ENCODE data around the gene ZGRF1. TPM values are rescaled to one million over a fixed set of nuclear protein-coding genes. Genes with fewer than 3 reads are reported as not detected.
"Not testable (repeated sequence)": the region's sequence is repeated elsewhere in the genome, so short reads cannot be mapped to it uniquely, and the experiment has no call there.

ZGRF1 gene
- total RNA-seq, 1 donor from 2014 or later: 7.1 TPM

DNA sequence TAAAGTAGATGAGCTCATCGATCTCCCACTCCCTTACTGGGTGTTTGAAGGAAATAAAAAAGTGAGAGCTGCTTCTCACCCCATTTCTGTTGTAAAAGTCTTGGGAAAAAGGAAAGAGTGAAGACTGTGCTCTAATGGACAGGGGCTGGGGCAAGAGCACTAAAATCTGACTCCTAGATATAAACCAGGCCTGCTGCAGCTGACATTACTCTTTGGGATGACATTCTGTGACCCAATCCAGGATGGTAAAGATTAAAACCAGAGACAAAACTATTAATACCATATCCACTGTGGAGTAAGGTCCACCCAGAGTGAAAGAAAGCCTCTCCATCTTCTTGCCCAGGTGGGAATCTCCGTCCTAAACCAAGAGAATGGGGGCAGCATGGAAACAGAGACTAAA is 100.6 kb downstream of the ZGRF1 start:
- no peak for DNase-seq (ENCODE audit: low read depth)
- TF ChIP-seq, protein P1, sequence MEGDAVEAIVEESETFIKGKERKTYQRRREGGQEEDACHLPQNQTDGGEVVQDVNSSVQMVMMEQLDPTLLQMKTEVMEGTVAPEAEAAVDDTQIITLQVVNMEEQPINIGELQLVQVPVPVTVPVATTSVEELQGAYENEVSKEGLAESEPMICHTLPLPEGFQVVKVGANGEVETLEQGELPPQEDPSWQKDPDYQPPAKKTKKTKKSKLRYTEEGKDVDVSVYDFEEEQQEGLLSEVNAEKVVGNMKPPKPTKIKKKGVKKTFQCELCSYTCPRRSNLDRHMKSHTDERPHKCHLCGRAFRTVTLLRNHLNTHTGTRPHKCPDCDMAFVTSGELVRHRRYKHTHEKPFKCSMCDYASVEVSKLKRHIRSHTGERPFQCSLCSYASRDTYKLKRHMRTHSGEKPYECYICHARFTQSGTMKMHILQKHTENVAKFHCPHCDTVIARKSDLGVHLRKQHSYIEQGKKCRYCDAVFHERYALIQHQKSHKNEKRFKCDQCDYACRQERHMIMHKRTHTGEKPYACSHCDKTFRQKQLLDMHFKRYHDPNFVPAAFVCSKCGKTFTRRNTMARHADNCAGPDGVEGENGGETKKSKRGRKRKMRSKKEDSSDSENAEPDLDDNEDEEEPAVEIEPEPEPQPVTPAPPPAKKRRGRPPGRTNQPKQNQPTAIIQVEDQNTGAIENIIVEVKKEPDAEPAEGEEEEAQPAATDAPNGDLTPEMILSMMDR (conservative IDR thresholded peaks at IDR 0.05; ENCODE audit: low read depth, low read length): no peak
- H3K4me3 ChIP-seq (ENCODE audit: low read depth, low read length): no peak overlapping the region

DNA sequence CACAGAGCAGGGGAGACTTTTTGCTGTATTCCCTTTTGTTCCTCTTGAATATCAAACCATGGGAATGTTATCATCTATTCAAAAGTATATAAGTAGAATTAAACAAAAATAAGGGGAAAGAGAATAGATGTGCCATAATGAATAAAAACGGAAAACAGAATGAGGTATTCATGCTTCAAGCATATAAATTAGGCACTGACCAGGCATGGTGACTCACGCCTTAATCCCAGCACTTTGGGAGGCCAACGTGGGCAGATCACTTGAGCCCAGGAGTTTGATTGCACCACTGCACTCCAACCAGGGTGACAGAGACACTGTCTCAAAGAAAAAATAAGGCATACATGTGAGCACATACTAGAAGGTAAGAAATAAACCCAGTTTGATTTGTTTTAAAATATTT is 104.4 kb downstream of the ZGRF1 start:
- TF ChIP-seq, protein P1 (conservative IDR thresholded peaks at IDR 0.05; ENCODE audit: low read depth, low read length): no peak

DNA sequence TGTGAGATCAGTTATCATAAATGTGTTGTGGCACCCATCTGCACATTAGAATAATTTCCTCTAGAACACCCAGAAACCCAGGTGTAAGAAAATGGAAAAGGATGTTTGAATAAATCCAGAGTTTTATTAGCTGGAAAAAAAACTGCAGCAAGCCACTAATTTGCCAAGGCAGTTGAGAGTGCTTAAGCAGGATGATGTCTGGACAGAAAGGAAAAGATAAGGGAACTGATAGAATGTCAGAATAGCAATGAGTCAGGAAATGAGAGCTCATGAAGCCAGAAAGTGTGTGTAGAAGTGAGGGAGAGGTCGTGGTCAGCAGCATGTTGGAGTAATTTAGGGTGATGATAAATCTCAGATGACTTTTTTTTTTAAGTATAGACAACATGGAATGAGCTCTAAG is 105.6 kb downstream of the ZGRF1 start:
- TF ChIP-seq, protein P1 (conservative IDR thresholded peaks at IDR 0.05; ENCODE audit: low read depth, low read length): no peak
- H3K4me3 ChIP-seq (ENCODE audit: low read depth, low read length): no peak overlapping the region
- DNase-seq (ENCODE audit: low read depth): no peak

More for the DNA sequence above, 104.4 kb downstream of the ZGRF1 start:
- H3K4me3 ChIP-seq (ENCODE audit: low read depth, low read length): no peak overlapping the region
- DNase-seq (ENCODE audit: low read depth): no peak

DNA sequence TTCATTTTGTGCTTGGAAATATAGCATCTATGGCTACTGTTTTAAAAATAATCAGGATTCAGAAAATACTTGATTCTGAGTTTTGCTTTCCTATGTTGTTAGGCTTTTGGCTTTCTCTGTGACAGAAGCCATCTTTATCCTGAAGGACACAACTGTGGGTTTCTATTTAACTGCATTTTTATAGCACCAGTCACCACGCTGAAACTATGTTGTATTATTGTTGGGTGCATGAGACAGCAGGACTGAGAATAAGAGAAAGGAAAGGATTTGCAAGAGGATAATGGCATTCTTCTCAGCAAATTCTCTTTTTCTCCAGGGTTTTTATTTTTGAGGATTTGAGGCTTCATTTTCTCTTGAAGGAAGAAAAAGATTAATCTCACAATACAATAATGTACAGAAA is 110.6 kb downstream of the ZGRF1 start:
- no peak for DNase-seq (ENCODE audit: low read depth)
- TF ChIP-seq, protein P1 (conservative IDR thresholded peaks at IDR 0.05; ENCODE audit: low read depth, low read length): no peak

DNA sequence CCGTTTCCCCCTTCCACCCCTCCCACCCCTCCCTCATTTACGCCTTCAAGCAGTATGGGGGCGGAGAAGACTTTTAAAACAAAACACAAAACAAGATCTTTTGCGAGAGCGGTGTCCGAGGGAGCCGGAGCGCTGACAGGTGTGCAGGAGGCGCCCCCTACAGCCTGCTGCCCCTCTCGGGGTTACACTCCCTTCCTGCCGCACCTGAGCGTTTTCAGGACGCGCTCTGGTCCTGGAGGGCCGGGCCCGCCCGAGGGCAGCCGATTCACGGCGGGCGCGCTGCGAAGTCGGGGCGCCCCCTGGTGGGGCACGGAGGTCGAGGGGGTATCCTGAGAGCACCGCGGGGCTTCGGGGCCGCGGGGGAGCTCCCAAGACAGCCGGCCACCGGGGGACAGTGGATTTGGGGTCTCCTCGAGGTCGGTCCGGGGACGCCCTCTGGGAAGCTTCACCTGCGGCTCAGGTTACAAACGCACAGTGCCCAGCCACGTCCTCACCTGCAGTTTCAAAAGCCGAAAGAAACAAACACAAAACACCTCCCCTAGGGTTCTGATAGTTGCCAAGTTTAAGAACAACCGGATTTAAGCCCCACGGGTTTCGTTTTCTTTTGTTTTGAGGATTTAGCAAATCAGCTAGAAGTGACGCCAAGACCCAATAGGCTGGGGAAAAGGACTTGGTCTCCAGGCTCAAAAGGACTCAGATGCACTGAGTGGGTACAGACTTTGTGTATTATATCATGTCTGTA is 112.8 kb downstream of the ZGRF1 start:
- no peak for DNase-seq (ENCODE audit: low read depth)
- H3K4me3 ChIP-seq (ENCODE audit: low read depth, low read length): peak overlapping the region; percentile 48
- TF ChIP-seq, protein P1 (conservative IDR thresholded peaks at IDR 0.05; ENCODE audit: low read depth, low read length): peak; percentile 70

More for the DNA sequence above, 110.6 kb downstream of the ZGRF1 start:
- no peak overlapping the region for H3K4me3 ChIP-seq (ENCODE audit: low read depth, low read length)

DNA sequence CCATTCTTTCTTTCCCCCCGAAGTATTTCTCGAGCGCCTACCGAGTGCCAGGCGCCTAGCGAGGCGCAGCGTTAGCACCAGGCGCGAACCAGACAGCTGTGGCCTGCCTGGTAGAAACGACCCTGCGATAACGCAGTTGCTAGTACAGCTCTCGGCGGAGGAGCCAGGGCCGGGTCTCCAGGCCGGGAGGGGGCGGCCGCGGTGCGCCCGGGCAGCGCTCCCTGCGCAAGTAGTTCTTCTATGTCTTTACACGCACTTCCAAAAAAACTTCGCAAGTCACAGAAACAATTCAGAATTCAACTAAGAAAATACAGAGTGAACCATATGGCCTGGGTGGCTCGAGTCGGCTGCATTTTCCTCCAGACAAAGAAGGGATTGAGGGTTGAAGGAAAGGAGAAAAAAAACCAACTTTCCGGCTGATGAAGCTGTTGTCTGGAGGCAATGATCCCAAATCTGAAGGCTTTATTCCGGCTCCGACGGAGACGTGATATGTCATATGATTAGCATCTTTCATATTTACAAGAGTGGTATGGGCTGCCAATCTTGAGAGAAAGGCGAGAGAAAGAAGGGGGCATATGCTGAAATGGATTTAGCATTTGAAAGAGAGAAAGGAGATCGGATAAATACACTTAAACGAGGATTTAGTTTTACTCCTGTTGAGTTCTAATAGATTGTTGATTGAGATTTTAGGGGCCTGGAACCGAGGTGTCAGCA is 113.5 kb downstream of the ZGRF1 start:
- TF ChIP-seq, protein P1 (conservative IDR thresholded peaks at IDR 0.05; ENCODE audit: low read depth, low read length): peak; percentile 34
- no peak for DNase-seq (ENCODE audit: low read depth)
- peak overlapping the region; percentile 48 for H3K4me3 ChIP-seq (ENCODE audit: low read depth, low read length)

DNA sequence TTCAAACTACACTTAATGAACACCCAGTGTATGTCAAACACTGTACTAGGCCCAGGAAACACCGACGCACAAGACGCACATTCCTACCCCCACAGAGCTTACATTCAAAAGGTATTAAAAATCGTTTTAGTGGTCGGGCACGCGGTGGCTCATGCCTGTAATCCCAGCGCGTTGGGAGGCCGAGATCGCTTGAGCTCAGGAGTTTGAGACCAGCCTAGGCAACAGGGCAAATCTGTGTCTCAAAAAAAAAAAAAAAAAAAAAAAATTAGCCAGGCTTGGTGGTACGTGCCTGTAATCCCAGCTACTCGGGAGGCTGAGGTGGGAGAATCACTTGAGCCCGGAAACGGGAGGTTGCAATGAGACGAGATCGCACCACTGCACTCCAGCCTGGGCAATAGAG is 114.3 kb downstream of the ZGRF1 start:
- not testable (repeated sequence) for DNase-seq (ENCODE audit: low read depth)

More for the DNA sequence above, 114.3 kb downstream of the ZGRF1 start:
- H3K4me3 ChIP-seq (ENCODE audit: low read depth, low read length): not testable (repeated sequence)

Measured in epithelial cell of proximal tubule (primary cell).